Karpas-422 (cell line): Measurements from ENCODE around the gene PDC. TPM values are rescaled to one million over a fixed set of nuclear protein-coding genes. Genes with fewer than 3 reads are reported as not detected.
"Not testable (repeated sequence)": the region's sequence is repeated elsewhere in the genome, so short reads cannot be mapped to it uniquely, and the experiment has no call there.

ENCODE experiments used
- DNase-seq: peaks from one replicate; pipeline ENCODE4 v3.0.0-alpha.2; 2015
- H2AFZ ChIP-seq: fragments of 200-600 bp; sonication (generic); 2 replicates; pipeline ENCODE4 v1.6.1; 2014; ENCODE audit warnings: antibody characterized with exemption, low read length, mixed read lengths
- H3K27ac ChIP-seq: fragments of 200-600 bp; sonication (generic); 2 replicates; pipeline ENCODE4 v1.5.1; 2014; ENCODE audit warnings: mild to moderate bottlenecking, low read length, moderate library complexity
- H3K27me3 ChIP-seq: fragments of 200-600 bp; sonication (generic); 2 replicates; pipeline ENCODE4 v1.6.1; 2014; ENCODE audit warnings: low read length, mixed read lengths
- H3K36me3 ChIP-seq: fragments of 200-600 bp; sonication (generic); 2 replicates; pipeline ENCODE4 v1.6.1; 2014; ENCODE audit warnings: low read length, mixed read lengths; ENCODE audit not compliant: insufficient read depth
- H3K4me1 ChIP-seq: fragments of 200-600 bp; sonication (generic); 2 replicates; pipeline ENCODE4 v1.6.1; 2014; ENCODE audit warnings: mild to moderate bottlenecking, low read length, mixed read lengths
- H3K4me2 ChIP-seq: fragments of 200-600 bp; sonication (generic); 2 replicates; pipeline ENCODE4 v1.6.1; 2014; ENCODE audit warnings: low read length, low read depth, mild to moderate bottlenecking; ENCODE audit not compliant: poor library complexity, severe bottlenecking
- H3K4me3 ChIP-seq: fragments of 200-600 bp; sonication (generic); 2 replicates; pipeline ENCODE4 v1.5.1; 2014; ENCODE audit warnings: mild to moderate bottlenecking, antibody characterized with exemption, low read length, mixed read lengths
- H3K79me2 ChIP-seq: fragments of 200-600 bp; sonication (generic); 2 replicates; pipeline ENCODE4 v1.6.1; 2014; ENCODE audit warnings: mild to moderate bottlenecking, low read length, mixed read lengths
- H3K9ac ChIP-seq: fragments of 200-600 bp; sonication (generic); 2 replicates; pipeline ENCODE4 v1.6.0; 2014; ENCODE audit warnings: low read length
- H3K9me2 ChIP-seq: fragments of 200-600 bp; sonication (generic), shearing (Covaris generic); replicated peaks from 2 replicates; pipeline ENCODE4 v1.6.0; 2014; ENCODE audit warnings: mild to moderate bottlenecking, low read length, moderate library complexity; ENCODE audit not compliant: insufficient read depth
- H3K9me3 ChIP-seq: fragments of 300-700, 200-600 bp; sonication (generic); 2 replicates; pipeline ENCODE4 v1.6.1; 2014; ENCODE audit warnings: low read length, mixed read lengths
- H4K20me1 ChIP-seq: fragments of 200-600 bp; sonication (generic); 2 replicates; pipeline ENCODE4 v1.6.1; 2014; ENCODE audit warnings: mild to moderate bottlenecking, antibody characterized with exemption, low read length, low read depth; ENCODE audit not compliant: insufficient read depth
- total RNA-seq: library from RNA; depleted of rRNA; stranded (reverse); fragments of >200 nt; shearing (Covaris generic); gene quantifications from 2 replicates; pipeline ENCODE4 v1.2.3, GENCODE V29; 2014; ENCODE audit warnings: low replicate concordance

PDC gene
- total RNA-seq, 1 experiment from 2014 or later: not detected

DNA sequence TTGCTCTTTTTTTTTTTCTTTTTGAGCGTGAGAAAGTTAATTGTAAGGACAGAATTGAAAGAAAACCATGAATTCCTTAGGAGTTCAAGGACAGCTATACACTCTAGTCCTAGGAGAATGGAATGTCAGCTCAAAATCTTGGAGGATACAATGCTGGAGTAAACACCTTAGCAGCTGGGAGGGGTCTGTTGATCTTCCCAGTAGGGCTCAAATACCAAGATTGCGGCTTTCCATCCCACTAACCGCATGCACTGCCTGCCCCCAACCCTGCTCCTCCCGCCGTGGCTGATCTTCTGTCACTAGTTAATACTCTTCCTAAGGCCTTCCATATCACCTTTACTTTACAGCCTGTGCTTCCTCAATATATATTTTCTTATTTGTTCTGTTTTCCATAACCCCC is 2.6 kb upstream of the PDC start:
- H3K79me2 ChIP-seq: no peaks in the 10 kb centered on the region
- no peaks in the 10 kb centered on the region for H3K36me3 ChIP-seq
- H3K4me2 ChIP-seq: no peak overlapping the region
- no peaks in the 10 kb centered on the region for H3K4me1 ChIP-seq
- DNase-seq: no peak
- no peaks in the 10 kb centered on the region for H3K9me2 ChIP-seq
- H2AFZ ChIP-seq: no peak overlapping the region
- no peak overlapping the region for H3K9ac ChIP-seq
- H3K27me3 ChIP-seq: no peaks in the 10 kb centered on the region
- H3K9me3 ChIP-seq: no peaks in the 10 kb centered on the region
- no peaks in the 10 kb centered on the region for H4K20me1 ChIP-seq
- no peak overlapping the region for H3K4me3 ChIP-seq
- no peak overlapping the region for H3K27ac ChIP-seq

DNA sequence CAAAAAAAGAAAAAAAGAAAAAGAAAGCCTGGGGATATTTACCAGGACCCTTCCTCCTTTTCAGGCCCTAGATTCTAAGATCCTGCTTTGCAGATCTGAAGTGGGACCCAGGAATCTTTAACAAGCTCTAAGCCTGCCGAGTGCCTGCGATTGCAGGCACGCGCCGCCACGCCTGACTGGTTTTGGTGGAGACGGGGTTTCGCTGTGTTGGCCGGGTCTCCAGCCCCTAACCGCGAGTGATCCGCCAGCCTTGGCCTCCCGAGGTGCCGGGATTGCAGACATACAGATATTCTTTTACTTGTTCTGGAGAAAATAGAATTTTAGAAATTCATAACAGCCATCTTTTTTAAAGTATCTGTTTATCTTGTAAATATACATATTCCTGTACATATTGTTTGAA is 1.8 kb downstream of the PDC start:
- not testable (repeated sequence) for H3K36me3 ChIP-seq, H3K9ac ChIP-seq, DNase-seq, H3K4me1 ChIP-seq, H2AFZ ChIP-seq, H3K9me3 ChIP-seq, H3K9me2 ChIP-seq, H3K27ac ChIP-seq, H3K4me3 ChIP-seq, H3K79me2 ChIP-seq, H3K27me3 ChIP-seq, H3K4me2 ChIP-seq, H4K20me1 ChIP-seq

DNA sequence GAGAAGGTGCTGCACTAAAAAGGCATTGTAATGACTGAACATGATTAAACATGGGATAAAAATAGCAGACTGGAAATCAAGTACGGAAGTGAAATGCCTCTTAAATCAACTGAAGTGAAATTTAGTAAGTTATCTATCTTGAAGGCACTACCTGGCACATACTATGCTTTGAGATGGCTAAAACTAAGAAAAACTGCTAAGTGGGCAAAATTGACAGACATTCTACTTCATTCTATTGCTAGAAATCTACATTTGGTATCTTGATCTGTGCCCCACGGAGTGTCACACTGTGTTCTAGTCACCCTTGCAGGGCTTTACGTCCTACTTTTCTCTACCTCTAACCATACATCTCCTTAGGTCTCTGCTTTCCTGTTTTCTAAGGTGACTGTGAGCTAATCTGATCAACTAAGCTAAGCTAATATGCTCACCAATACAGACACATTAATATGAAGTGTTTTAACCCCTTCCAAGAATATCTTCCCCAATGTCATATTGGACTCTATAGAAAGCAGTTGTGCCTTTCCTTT is 4.1 kb downstream of the PDC start:
- no peak overlapping the region for H2AFZ ChIP-seq

DNA sequence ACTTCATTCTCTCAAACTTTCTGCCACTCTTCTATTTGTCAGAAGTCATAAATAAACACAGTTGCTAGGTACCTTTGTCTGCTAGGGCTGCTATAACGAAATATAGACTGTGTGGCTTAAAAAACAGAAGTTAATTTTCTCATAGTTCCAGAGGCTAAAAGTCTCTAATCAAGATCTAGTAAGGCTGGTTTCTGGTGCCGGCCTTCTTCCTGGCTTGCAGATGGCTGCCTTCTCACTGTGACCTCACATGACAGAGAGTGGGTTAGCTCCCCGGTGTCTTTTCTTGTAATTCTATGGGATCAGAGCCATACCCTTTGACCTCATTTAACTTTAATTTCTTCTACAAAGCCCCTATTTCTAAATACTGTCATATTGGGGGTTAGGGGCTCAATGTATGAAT is 5.9 kb downstream of the PDC start:
- no peak overlapping the region for H3K4me2 ChIP-seq
- DNase-seq: no peak
- no peak overlapping the region for H2AFZ ChIP-seq
- no peaks in the 10 kb centered on the region for H3K36me3 ChIP-seq
- H3K9me2 ChIP-seq: no peaks in the 10 kb centered on the region
- H3K4me1 ChIP-seq: no peaks in the 10 kb centered on the region
- no peaks in the 10 kb centered on the region for H3K9me3 ChIP-seq
- no peaks in the 10 kb centered on the region for H4K20me1 ChIP-seq
- no peak overlapping the region for H3K4me3 ChIP-seq
- no peak overlapping the region for H3K9ac ChIP-seq
- H3K27me3 ChIP-seq: no peaks in the 10 kb centered on the region
- no peaks in the 10 kb centered on the region for H3K79me2 ChIP-seq
- H3K27ac ChIP-seq: no peak overlapping the region

More for the DNA sequence above, 4.1 kb downstream of the PDC start:
- H4K20me1 ChIP-seq: no peaks in the 10 kb centered on the region
- no peak for DNase-seq
- H3K9me3 ChIP-seq: no peaks in the 10 kb centered on the region
- H3K27ac ChIP-seq: no peak overlapping the region
- no peak overlapping the region for H3K4me2 ChIP-seq
- H3K4me1 ChIP-seq: no peaks in the 10 kb centered on the region
- H3K9me2 ChIP-seq: no peaks in the 10 kb centered on the region
- no peak overlapping the region for H3K4me3 ChIP-seq
- no peaks in the 10 kb centered on the region for H3K27me3 ChIP-seq
- no peak overlapping the region for H3K9ac ChIP-seq
- no peaks in the 10 kb centered on the region for H3K79me2 ChIP-seq
- H3K36me3 ChIP-seq: no peaks in the 10 kb centered on the region

DNA sequence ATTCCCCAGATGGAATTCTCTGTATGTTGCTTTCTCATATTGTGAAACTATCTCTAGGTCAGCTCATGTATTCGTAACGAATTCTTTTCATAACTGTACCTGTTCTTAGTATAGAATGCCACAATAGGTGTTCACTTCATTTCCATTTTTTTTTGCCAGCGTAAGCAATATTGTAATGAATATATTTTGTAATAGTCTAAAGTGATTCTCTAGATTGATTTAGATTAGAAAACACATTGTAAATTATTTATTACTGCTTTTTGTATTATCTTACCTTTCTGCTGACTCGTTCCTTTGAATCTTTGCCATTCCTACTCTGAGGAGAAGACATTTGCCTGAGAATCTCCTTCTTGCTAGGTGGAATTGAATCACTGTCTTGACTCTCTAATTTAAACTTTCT is 14.8 kb downstream of the PDC start:
- Histone ChIP-seq H3K27ac (no peak overlapping the region), H2AFZ (no peak overlapping the region), H3K4me1 (no peaks in the 10 kb centered on the region), H3K9ac (no peak overlapping the region), H3K9me2 (no peaks in the 10 kb centered on the region), H3K4me3 (no peak overlapping the region), H3K27me3 (no peaks in the 10 kb centered on the region), H3K4me2 (no peak overlapping the region), H4K20me1 (no peaks in the 10 kb centered on the region), H3K9me3 (no peaks in the 10 kb centered on the region), H3K79me2 (no peaks in the 10 kb centered on the region), H3K36me3 (no peaks in the 10 kb centered on the region)
- no peak for DNase-seq

DNA sequence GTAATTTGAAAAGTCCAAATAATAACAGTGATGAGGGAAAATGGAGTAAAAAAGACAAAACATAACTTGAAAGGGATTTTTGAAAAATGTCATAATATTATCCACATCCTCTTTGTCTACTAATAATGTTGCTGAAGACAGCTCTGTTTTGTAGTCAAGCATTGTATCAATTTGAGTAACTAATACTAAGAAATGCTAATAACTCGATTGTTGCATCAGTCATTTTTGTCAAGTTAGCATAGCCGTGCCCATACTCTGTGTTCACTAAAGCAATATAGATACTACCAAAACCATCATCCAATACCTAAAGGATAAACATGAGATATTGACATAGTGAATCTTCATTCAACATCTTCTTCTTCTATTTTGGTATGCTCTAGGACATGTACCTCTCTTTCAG is 17.3 kb downstream of the PDC start:
- Histone ChIP-seq H3K9me3 (no peaks in the 10 kb centered on the region), H4K20me1 (no peaks in the 10 kb centered on the region), H3K79me2 (no peaks in the 10 kb centered on the region), H2AFZ (no peak overlapping the region), H3K36me3 (no peaks in the 10 kb centered on the region), H3K4me1 (no peaks in the 10 kb centered on the region), H3K4me3 (no peak overlapping the region), H3K9me2 (no peaks in the 10 kb centered on the region), H3K9ac (no peak overlapping the region), H3K27ac (no peak overlapping the region), H3K4me2 (no peak overlapping the region), H3K27me3 (no peaks in the 10 kb centered on the region)
- DNase-seq: no peak

DNA sequence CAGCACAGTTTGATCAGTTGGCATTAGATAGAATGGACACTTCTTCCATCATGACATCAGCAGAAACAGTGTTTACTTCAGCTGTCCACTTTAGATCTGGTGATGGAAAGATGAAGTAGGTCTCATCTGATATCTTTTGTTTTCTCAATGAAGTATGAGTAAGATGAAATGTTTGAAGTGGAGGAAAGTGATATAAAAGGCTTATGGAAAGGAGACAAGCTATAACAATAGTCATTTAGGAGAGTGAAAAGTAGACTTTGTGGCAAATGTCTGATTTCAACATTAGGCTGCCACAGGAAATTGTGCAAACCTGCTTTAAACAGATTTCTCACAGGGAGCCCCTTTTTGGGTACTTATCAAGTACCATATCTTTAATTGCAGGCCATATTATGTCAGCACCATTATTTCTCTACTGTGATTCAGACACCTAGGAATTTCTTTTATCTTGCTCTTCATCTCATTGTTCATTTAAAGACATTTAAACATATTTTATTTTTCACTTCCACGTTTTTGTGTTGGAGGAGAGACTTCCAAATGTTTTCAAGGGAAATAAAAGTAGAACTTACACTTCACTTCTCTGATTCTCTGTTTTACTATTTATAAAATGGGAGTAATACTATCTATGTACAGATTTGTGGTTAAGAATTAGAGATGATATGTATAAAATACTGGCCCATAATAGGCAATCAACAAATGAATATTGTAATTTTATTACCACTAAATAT is 18.1 kb downstream of the PDC start:
- Histone ChIP-seq H3K4me3 (no peak overlapping the region), H3K36me3 (no peaks in the 10 kb centered on the region), H3K27me3 (no peaks in the 10 kb centered on the region), H2AFZ (no peak overlapping the region), H3K9me3 (no peaks in the 10 kb centered on the region), H3K79me2 (no peaks in the 10 kb centered on the region), H4K20me1 (no peaks in the 10 kb centered on the region), H3K4me1 (no peaks in the 10 kb centered on the region), H3K27ac (no peak overlapping the region), H3K9ac (no peak overlapping the region), H3K9me2 (no peaks in the 10 kb centered on the region), H3K4me2 (no peak overlapping the region)
- DNase-seq: no peak

DNA sequence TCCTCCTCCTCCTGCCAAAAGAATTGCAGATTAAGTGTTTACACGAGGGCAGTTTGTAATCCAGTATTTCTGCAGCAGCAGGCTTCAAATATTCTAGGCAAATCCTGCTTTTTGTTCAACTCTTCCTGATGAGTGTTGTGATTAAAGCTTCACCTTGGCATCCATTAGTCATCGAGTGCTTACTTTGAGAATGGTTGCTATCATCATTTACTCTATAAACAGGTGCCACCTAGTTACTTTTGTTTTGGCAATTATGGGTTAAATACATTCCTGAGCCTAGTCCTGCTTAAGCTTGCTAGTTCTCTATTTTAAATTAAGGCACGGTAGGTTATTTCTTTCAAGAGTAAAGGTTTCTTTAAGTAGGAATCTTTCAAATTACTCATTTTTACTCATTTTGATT is 20.3 kb downstream of the PDC start:
- H2AFZ ChIP-seq: no peak overlapping the region
- H3K9ac ChIP-seq: no peak overlapping the region

More for the DNA sequence above, 20.3 kb downstream of the PDC start:
- DNase-seq: no peak
- no peaks in the 10 kb centered on the region for H3K9me2 ChIP-seq
- H3K79me2 ChIP-seq: no peaks in the 10 kb centered on the region
- H3K36me3 ChIP-seq: no peaks in the 10 kb centered on the region
- H3K9me3 ChIP-seq: no peaks in the 10 kb centered on the region
- H3K27me3 ChIP-seq: no peaks in the 10 kb centered on the region
- no peak overlapping the region for H3K4me2 ChIP-seq
- no peak overlapping the region for H3K4me3 ChIP-seq
- H4K20me1 ChIP-seq: no peaks in the 10 kb centered on the region
- H3K4me1 ChIP-seq: no peaks in the 10 kb centered on the region
- H3K27ac ChIP-seq: no peak overlapping the region
